Omental fat pad (tissue), 4 donors: ENCODE measurements around the gene ACSL1. TPM values are rescaled to one million over a fixed set of nuclear protein-coding genes. Genes with fewer than 3 reads are reported as not detected.
"Not testable (repeated sequence)": the region's sequence is repeated elsewhere in the genome, so short reads cannot be mapped to it uniquely, and the experiment has no call there.

ENCODE experiments used
- ATAC-seq: fragments of 150-250 bp; one replicate; pipeline ENCODE4 v1.9.1; 2016; ENCODE audit warnings: mild to moderate bottlenecking, moderate library complexity; ENCODE audit not compliant: low FRiP score
- DNase-seq: peaks from one replicate; pipeline ENCODE4 v3.0.0-alpha.2; 2019; ENCODE audit warnings: low spot score
- CTCF ChIP-seq, 3 donors: fragments of 450-650 bp; IDR thresholded peaks; one replicate each; pipeline ENCODE4 v1.5.1; 2016 to 2017; ENCODE audit warnings: antibody characterized with exemption in 3 of 3, mild to moderate bottlenecking in 3 of 3, moderate library complexity in 2 of 3
- total RNA-seq, 4 donors: library from RNA; depleted of rRNA; stranded (reverse); fragments of >200 nt; gene quantifications; one replicate each; pipeline ENCODE4 v1.1.0, GENCODE V29; 2016

ACSL1 gene
- total RNA-seq, 4 donors from 2014 or later: 577 to 1,142 (median 917) TPM

GRCh38 chr4:184740980-184741391 lies 84.8 kb downstream of the ACSL1 start:
- DNase-seq (no peak), ATAC-seq (no peak)
- TF ChIP-seq CTCF (IDR thresholded peaks at IDR 0.05): no peak

DNA sequence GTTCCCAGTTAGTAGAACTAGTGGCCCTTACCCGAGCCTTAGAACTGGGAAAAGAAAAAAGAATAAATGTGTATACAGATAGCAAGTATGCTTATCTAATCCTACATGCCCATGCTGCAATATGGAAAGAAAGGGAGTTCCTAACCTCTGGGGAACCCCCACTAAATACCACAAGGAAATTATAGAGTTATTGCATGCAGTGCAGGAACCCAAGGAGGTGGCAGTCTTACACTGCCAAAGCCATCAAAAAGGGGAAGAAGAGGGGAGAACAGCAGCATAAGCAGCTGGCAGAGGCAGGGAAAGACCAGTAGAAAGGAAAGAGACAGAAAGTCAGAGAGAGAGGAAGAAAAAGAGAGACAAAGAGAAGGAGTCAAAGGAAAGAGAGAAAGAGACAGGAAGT lies 86.2 kb downstream of the ACSL1 start:
- not testable (repeated sequence) for DNase-seq, ATAC-seq

DNA sequence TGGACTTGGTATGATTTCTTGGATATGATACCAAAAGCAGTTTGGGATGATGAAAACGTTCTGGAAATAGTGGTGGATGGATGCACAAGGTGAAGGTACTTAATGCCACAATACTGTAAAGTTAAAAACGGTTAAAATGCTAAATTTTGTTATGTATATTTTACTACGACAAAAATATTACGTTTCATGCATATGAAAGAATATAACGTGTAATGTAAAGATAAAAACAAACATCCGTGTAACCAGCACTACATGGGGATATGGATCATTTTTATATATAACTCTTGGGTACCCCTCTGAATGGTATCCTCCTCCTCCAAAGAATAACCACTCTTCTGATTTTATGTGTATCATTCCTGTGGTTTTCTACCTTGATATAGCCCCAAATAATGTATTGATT lies 91.0 kb downstream of the ACSL1 start:
- DNase-seq: no peak
- no peak for ATAC-seq
- no peak for TF ChIP-seq CTCF (IDR thresholded peaks at IDR 0.05)

GRCh38 chr4:184733654-184734524 lies 91.9 kb downstream of the ACSL1 start, which contains the start of gene CENPU:
TSS of gene CENPU (minus strand) at chr4:184734096. CDS start at chr4:184734062, 34 bp downstream.
- ATAC-seq (peak; percentile 100), DNase-seq (peak; percentile 69)
- TF ChIP-seq CTCF (IDR thresholded peaks at IDR 0.05): no peak

- no peak for DNase-seq
- ATAC-seq: no peak
Measured at GRCh38 chr4:184732126-184732525, 93.6 kb downstream of the ACSL1 start.

GRCh38 chr4:184731056-184731455 lies 94.7 kb downstream of the ACSL1 start:
- ATAC-seq (no peak), DNase-seq (no peak)
- no peak for TF ChIP-seq CTCF (IDR thresholded peaks at IDR 0.05)

More at GRCh38 chr4:184732126-184732525, 93.6 kb downstream of the ACSL1 start:
- no peak for TF ChIP-seq CTCF (IDR thresholded peaks at IDR 0.05)

GRCh38 chr4:184729946-184730345 lies 95.8 kb downstream of the ACSL1 start:
- no peak for ATAC-seq
- no peak for DNase-seq
- no peak for TF ChIP-seq CTCF (IDR thresholded peaks at IDR 0.05)
